ENCODE data around the gene FBLN5. TPM values are rescaled to one million over a fixed set of nuclear protein-coding genes. Genes with fewer than 3 reads are reported as not detected.

The FBLN5 gene
- polyA plus RNA-seq, 1 of the 3 experiments (the other 2 are of a cell fraction), result 39.8 TPM

DNA sequence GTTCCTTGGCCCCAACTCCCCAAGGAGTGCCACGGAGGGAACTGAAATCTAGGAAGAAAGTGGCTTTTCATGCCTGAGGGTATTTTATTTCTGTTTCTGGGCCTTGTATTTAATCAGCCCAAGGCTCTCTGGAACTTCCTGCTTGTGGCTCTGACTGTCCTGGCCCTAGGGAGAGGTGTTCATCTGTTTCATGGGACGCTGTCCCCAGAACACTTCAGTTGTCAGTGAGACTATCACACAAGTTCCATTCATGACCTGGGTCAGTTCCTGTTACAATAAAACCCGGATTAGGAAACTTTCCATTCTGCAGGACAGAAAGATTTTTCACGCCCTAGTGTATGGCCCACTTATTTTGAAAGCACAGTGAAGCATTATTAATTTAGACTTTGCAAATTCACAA lies 61.7 kb downstream of the FBLN5 start:
- no peak overlapping the region for H3K4me3 ChIP-seq (ENCODE audit: low read depth in 2 of 2, low read length in 1 of 2)
- H3K27ac ChIP-seq (ENCODE audit: low read depth in 2 of 2, low read length in 1 of 2), result no peak overlapping the region
- ChIA-PET CTCF (no interaction called here), POLR2A (no interaction called here)
- H3K9ac ChIP-seq, result no peak overlapping the region
- 64% methylated on average over 4 of the region's 4 CpGs for WGBS (ENCODE audit: low lambda C conversion rate)
- H3K27me3 ChIP-seq (ENCODE audit: insufficient read depth), result no peaks in the 10 kb centered on the region
- no peak for DNase-seq
- H3F3A ChIP-seq (replicated peaks; ENCODE audit: insufficient read depth), result no peaks in the 10 kb centered on the region
- H3K4me1 ChIP-seq (ENCODE audit: control insufficient read depth in 1 of 2, insufficient read depth in 2 of 2, low read depth in 1 of 2, low read length in 1 of 2), result no peaks in the 10 kb centered on the region
- TF ChIP-seq POLR2AphosphoS5 (IDR thresholded peaks at IDR 0.05; ENCODE audit: low read depth, low read length), result no peak
- TF ChIP-seq TEAD4 (IDR thresholded peaks at IDR 0.05; ENCODE audit: borderline replicate concordance, insufficient read depth), result no peak
- no peak for TF ChIP-seq SMC3 (IDR thresholded peaks at IDR 0.05; ENCODE audit: low read depth, low read length)
- no peak for TF ChIP-seq NFIC (IDR thresholded peaks at IDR 0.05; ENCODE audit: borderline replicate concordance)
- no peak for TF ChIP-seq TCF12 (IDR thresholded peaks at IDR 0.05)
- TF ChIP-seq FOXJ3 (CRISPR knock-in tag; IDR thresholded peaks at IDR 0.05), result no peak
- TF ChIP-seq RFX5 (IDR thresholded peaks at IDR 0.05; ENCODE audit: low read length), result no peak
- no peak for TF ChIP-seq GATA2 (CRISPR knock-in tag; IDR thresholded peaks at IDR 0.05)
- TF ChIP-seq GABPA (IDR thresholded peaks at IDR 0.05; ENCODE audit: low read depth), result no peak
- TF ChIP-seq IRF3 (IDR thresholded peaks at IDR 0.05; ENCODE audit: low read depth, low read length), result no peak
- no peak for TF ChIP-seq EZH2phosphoT487 (IDR thresholded peaks at IDR 0.05; ENCODE audit: borderline replicate concordance, low read depth)
- TF ChIP-seq, protein P1, sequence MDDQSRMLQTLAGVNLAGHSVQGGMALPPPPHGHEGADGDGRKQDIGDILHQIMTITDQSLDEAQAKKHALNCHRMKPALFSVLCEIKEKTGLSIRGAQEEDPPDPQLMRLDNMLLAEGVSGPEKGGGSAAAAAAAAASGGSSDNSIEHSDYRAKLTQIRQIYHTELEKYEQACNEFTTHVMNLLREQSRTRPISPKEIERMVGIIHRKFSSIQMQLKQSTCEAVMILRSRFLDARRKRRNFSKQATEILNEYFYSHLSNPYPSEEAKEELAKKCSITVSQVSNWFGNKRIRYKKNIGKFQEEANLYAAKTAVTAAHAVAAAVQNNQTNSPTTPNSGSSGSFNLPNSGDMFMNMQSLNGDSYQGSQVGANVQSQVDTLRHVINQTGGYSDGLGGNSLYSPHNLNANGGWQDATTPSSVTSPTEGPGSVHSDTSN (IDR thresholded peaks at IDR 0.05), result no peak
- no peak overlapping the region for H2AFZ ChIP-seq (ENCODE audit: low read depth)
- no peaks in the 10 kb centered on the region for H3K79me2 ChIP-seq (ENCODE audit: insufficient read depth)
- no peak overlapping the region for H3K4me2 ChIP-seq
- H3K9me2 ChIP-seq, result no peaks in the 10 kb centered on the region
- H3K9me3 ChIP-seq, result no peaks in the 10 kb centered on the region
- H3K36me3 ChIP-seq (replicated peaks in 1 of 2; ENCODE audit: control insufficient read depth in 1 of 2, insufficient read depth in 2 of 2, low read length in 1 of 2), result peaks cover 4 to 60% of the 10 kb centered on the region in 2 experiments
- H4K20me1 ChIP-seq (ENCODE audit: insufficient read depth), result no peaks in the 10 kb centered on the region

DNA sequence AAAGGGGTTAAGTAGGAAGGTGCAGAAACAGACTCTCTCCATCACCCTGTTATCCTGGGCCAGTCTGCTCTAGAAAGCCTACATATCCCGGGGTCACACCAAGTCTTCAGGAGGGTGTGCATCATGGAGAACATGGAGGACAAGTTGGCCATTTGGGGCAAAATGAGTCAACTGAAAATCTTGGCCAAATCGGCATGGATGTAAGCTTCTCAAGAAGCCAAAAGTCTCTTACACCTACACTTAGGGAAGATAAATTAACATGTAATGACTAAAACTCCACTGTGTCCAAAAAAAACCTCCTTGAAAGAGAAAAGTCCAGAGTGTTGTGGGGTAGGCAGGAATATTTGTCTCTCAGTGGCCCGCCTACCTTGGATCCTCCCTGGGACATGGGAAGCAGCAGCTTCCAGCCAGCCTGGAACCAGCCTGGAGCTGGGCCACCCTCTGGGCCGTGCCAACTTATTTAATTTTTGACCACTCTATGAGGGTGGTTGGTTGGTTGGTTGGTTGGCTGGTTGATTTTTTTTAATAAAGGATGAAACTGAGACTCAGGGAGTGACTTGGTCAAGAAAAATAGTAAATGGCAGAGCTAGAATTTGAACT lies 62.3 kb downstream of the FBLN5 start:
- no peaks in the 10 kb centered on the region for H3K9me3 ChIP-seq
- H3K4me2 ChIP-seq, result no peak overlapping the region
- ChIA-PET CTCF (interaction anchor here (1.8 kb wide), 1 partner anchor 8 kb away, joined by 4 read pairs; no protein-coding TSS in a partner anchor), POLR2A (no interaction called here)
- 68% methylated on average over 4 of the region's 4 CpGs for WGBS (ENCODE audit: low lambda C conversion rate)
- no peaks in the 10 kb centered on the region for H3K27me3 ChIP-seq (ENCODE audit: insufficient read depth)
- H3K36me3 ChIP-seq (replicated peaks in 1 of 2; ENCODE audit: control insufficient read depth in 1 of 2, insufficient read depth in 2 of 2, low read length in 1 of 2), result peaks cover 5 to 54% of the 10 kb centered on the region in 2 experiments
- H3K9me2 ChIP-seq, result no peaks in the 10 kb centered on the region
- no peak for TF ChIP-seq USF2 (IDR thresholded peaks at IDR 0.05; ENCODE audit: borderline replicate concordance, low read depth, low read length)
- TF ChIP-seq EP300 (IDR thresholded peaks at IDR 0.05; ENCODE audit: borderline replicate concordance in 1 of 2, low read depth in 1 of 2, low read length in 1 of 2), result no peak
- no peak for TF ChIP-seq CHD2 (IDR thresholded peaks at IDR 0.05; ENCODE audit: low read length, partially characterized antibody)
- no peak overlapping the region for H3K4me3 ChIP-seq (ENCODE audit: low read depth in 2 of 2, low read length in 1 of 2)
- no peak overlapping the region for H2AFZ ChIP-seq (ENCODE audit: low read depth)
- H3K9ac ChIP-seq, result no peak overlapping the region
- no peaks in the 10 kb centered on the region for H3F3A ChIP-seq (replicated peaks; ENCODE audit: insufficient read depth)
- no peaks in the 10 kb centered on the region for H3K79me2 ChIP-seq (ENCODE audit: insufficient read depth)
- no peak for DNase-seq
- H3K4me1 ChIP-seq (ENCODE audit: control insufficient read depth in 1 of 2, insufficient read depth in 2 of 2, low read depth in 1 of 2, low read length in 1 of 2), result no peaks in the 10 kb centered on the region
- no peak overlapping the region for H3K27ac ChIP-seq (ENCODE audit: low read depth in 2 of 2, low read length in 1 of 2)
- H4K20me1 ChIP-seq (ENCODE audit: insufficient read depth), result no peaks in the 10 kb centered on the region
